Keratinocyte (primary cell): ENCODE measurements around the gene IL18RAP. TPM values are rescaled to one million over a fixed set of nuclear protein-coding genes. Genes with fewer than 3 reads are reported as not detected.

Source experiments
- DNase-seq: peaks from one replicate; pipeline ENCODE4 v3.0.0-alpha.2; 2011; ENCODE audit warnings: low read depth, missing footprints, low spot score
- FAIRE-seq: peaks from 2 replicates; lab custom pipeline; 2011; peaks lifted over from hg19 to GRCh38; lab: Jason Lieb, UNC
- H2AFZ ChIP-seq: 2 replicates; pipeline ENCODE4 v1.6.0; 2012; ENCODE audit warnings: low read length, control low read depth, inconsistent platforms; ENCODE audit not compliant: control insufficient read depth
- H3K27ac ChIP-seq: 2 replicates; pipeline ENCODE4 v1.5.1; 2011; ENCODE audit warnings: low read length; ENCODE audit not compliant: control insufficient read depth, insufficient read depth
- H3K27me3 ChIP-seq: 3 replicates; pipeline ENCODE4 v1.6.0; 2011; ENCODE audit warnings: low read length; ENCODE audit not compliant: control insufficient read depth, insufficient read depth; ENCODE audit errors: extremely low read depth
- H3K36me3 ChIP-seq, 2 experiments: 2 replicates in 1 of 2; 3 replicates in 1 of 2; pipeline ENCODE4 v1.5.1; 2011; ENCODE audit warnings: low read length in 2 of 2, mild to moderate bottlenecking in 1 of 2; ENCODE audit not compliant: control insufficient read depth in 2 of 2, insufficient read depth in 2 of 2; ENCODE audit errors: extremely low read depth in 1 of 2
- H3K4me1 ChIP-seq: 3 replicates; pipeline ENCODE4 v1.5.1; 2011; ENCODE audit warnings: low read length; ENCODE audit not compliant: control insufficient read depth, insufficient read depth; ENCODE audit errors: extremely low read depth
- H3K4me2 ChIP-seq: 3 replicates; pipeline ENCODE4 v1.6.0; 2011; ENCODE audit warnings: low read depth, low read length; ENCODE audit not compliant: control insufficient read depth, insufficient read depth; ENCODE audit errors: extremely low read depth
- H3K4me3 ChIP-seq, 3 experiments: fragments of 200-600 bp in 1 of 3; sonication (generic) in 1 of 3; 2 replicates in 2 of 3; 3 replicates in 1 of 3; pipeline ENCODE4 v1.5.1; 2011 to 2016; ENCODE audit warnings: low read length in 3 of 3, mild to moderate bottlenecking in 3 of 3, control low read depth in 2 of 3, inconsistent platforms in 1 of 3, low read depth in 1 of 3, mixed read lengths in 1 of 3, mixed run types in 1 of 3, moderate library complexity in 1 of 3; ENCODE audit not compliant: control insufficient read depth in 2 of 3, insufficient read depth in 2 of 3; ENCODE audit errors: extremely low read depth in 1 of 3
- H3K79me2 ChIP-seq: 2 replicates; pipeline ENCODE4 v1.6.0; 2012; ENCODE audit warnings: low read length; ENCODE audit not compliant: control insufficient read depth, insufficient read depth
- H3K9ac ChIP-seq: 3 replicates; pipeline ENCODE4 v1.6.0; 2011; ENCODE audit warnings: low read length; ENCODE audit not compliant: control insufficient read depth, insufficient read depth; ENCODE audit errors: extremely low read depth
- H3K9me1 ChIP-seq: 3 replicates; pipeline ENCODE4 v1.6.0; 2011; ENCODE audit warnings: low read length; ENCODE audit not compliant: control insufficient read depth, insufficient read depth; ENCODE audit errors: extremely low read depth
- H3K9me3 ChIP-seq: 2 replicates; pipeline ENCODE4 v1.5.1; 2012; ENCODE audit warnings: low read depth, low read length; ENCODE audit not compliant: control insufficient read depth
- H4K20me1 ChIP-seq: 3 replicates; pipeline ENCODE4 v1.6.0; 2011; ENCODE audit warnings: low read length; ENCODE audit not compliant: control insufficient read depth, insufficient read depth; ENCODE audit errors: extremely low read depth
- EZH2 ChIP-seq: IDR thresholded peaks from one replicate; pipeline ENCODE4 v1.6.1; 2012; ENCODE audit warnings: inconsistent platforms, mild to moderate bottlenecking, low read length, moderate library complexity
- dilution Hi-C: fragments of 300-500 bp; cut with MboI; formaldehyde crosslinking; loops from one replicate; pipeline ENCODE4 v1.7.0; 2020; ENCODE audit warnings: low sequenced_read_pairs; ENCODE audit not compliant: extremely low pct_ligation_motif_present
- polyA plus RNA-seq, 5 experiments: library from polyadenylated mRNA; depleted of rRNA in 3 of 5; stranded (reverse) in 3 of 5; stranded (forward) in 1 of 5; unstranded in 1 of 5; fragments of >200 nt; gene quantifications; 1 replicate in 1 of 5; 2 replicates in 3 of 5; 3 replicates in 1 of 5; pipeline versions ENCODE4 v1.2.1 to v1.2.3, GENCODE V29; 2011 to 2012; ENCODE audit warnings: missing spikeins in 2 of 5, low read depth in 1 of 5, low replicate concordance in 1 of 5
- TF ChIP-seq, protein P1 (sequence below), 3 experiments: IDR thresholded peaks in 1 of 3; conservative IDR thresholded peaks in 1 of 3; optimal IDR thresholded peaks in 1 of 3; 2 replicates in 2 of 3; 3 replicates in 1 of 3; pipeline versions ENCODE3 to v1.5.1; 2011; ENCODE audit warnings: low read length in 3 of 3, mild to moderate bottlenecking in 3 of 3, moderate library complexity in 2 of 3, control low read depth in 1 of 3, inconsistent platforms in 1 of 3; ENCODE audit not compliant: insufficient read depth in 2 of 3; ENCODE audit errors: extremely low read depth in 1 of 3

IL18RAP gene
- polyA plus RNA-seq, 1 donor (not counting 4 experiments of a cell fraction or from before 2014, with no cell fraction given), result not detected

GRCh38 chr2:102383722-102384121, 39.2 kb upstream of the IL18RAP start:
- Histone ChIP-seq H3K36me3 (no peaks in the 10 kb centered on the region), H3K9me1 (no peaks in the 10 kb centered on the region), H3K27me3 (no peaks in the 10 kb centered on the region), H3K9ac (no peak overlapping the region), H3K4me3 (no peak overlapping the region), H3K9me3 (peaks cover 3% of the 10 kb centered on the region), H3K27ac (no peak overlapping the region), H2AFZ (no peak overlapping the region), H3K79me2 (no peaks in the 10 kb centered on the region), H3K4me2 (no peak overlapping the region), H3K4me1 (peaks cover 3% of the 10 kb centered on the region), H4K20me1 (no peaks in the 10 kb centered on the region)
- no peak for FAIRE-seq
- TF ChIP-seq, protein P1, sequence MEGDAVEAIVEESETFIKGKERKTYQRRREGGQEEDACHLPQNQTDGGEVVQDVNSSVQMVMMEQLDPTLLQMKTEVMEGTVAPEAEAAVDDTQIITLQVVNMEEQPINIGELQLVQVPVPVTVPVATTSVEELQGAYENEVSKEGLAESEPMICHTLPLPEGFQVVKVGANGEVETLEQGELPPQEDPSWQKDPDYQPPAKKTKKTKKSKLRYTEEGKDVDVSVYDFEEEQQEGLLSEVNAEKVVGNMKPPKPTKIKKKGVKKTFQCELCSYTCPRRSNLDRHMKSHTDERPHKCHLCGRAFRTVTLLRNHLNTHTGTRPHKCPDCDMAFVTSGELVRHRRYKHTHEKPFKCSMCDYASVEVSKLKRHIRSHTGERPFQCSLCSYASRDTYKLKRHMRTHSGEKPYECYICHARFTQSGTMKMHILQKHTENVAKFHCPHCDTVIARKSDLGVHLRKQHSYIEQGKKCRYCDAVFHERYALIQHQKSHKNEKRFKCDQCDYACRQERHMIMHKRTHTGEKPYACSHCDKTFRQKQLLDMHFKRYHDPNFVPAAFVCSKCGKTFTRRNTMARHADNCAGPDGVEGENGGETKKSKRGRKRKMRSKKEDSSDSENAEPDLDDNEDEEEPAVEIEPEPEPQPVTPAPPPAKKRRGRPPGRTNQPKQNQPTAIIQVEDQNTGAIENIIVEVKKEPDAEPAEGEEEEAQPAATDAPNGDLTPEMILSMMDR (optimal IDR thresholded peaks at IDR 0.05 in 1 of 3, IDR thresholded peaks at IDR 0.05 in 1 of 3, conservative IDR thresholded peaks at IDR 0.05 in 1 of 3; ENCODE audit: extremely low read depth in 1 of 3, insufficient read depth in 2 of 3, low read length in 3 of 3), result no peak
- TF ChIP-seq EZH2, result no peak
- no peak for DNase-seq
- dilution Hi-C loops, result no loop called here

GRCh38 chr2:102385522-102385921, 37.4 kb upstream of the IL18RAP start:
- H3K9me1 ChIP-seq, result no peaks in the 10 kb centered on the region
- no peaks in the 10 kb centered on the region for H3K27me3 ChIP-seq
- no peak for TF ChIP-seq EZH2
- TF ChIP-seq, protein P1 (optimal IDR thresholded peaks at IDR 0.05 in 1 of 3, IDR thresholded peaks at IDR 0.05 in 1 of 3, conservative IDR thresholded peaks at IDR 0.05 in 1 of 3; ENCODE audit: extremely low read depth in 1 of 3, insufficient read depth in 2 of 3, low read length in 3 of 3), result no peak
- no peak overlapping the region for H3K27ac ChIP-seq
- H3K9me3 ChIP-seq, result peaks cover 3% of the 10 kb centered on the region
- dilution Hi-C loops, result no loop called here
- no peak overlapping the region for H3K4me3 ChIP-seq
- no peaks in the 10 kb centered on the region for H4K20me1 ChIP-seq
- no peak overlapping the region for H3K9ac ChIP-seq
- no peak overlapping the region for H3K4me2 ChIP-seq
- no peaks in the 10 kb centered on the region for H3K79me2 ChIP-seq
- peaks cover 3% of the 10 kb centered on the region for H3K4me1 ChIP-seq
- H3K36me3 ChIP-seq, result no peaks in the 10 kb centered on the region
- no peak overlapping the region for H2AFZ ChIP-seq
- DNase-seq, result no peak
- peak; percentile 13 for FAIRE-seq
